IPS-NIHi7 (cell line): Measurements from ENCODE around the gene OR2AE1.
"Not testable (repeated sequence)": the region's sequence is repeated elsewhere in the genome, so short reads cannot be mapped to it uniquely, and the experiment has no call there.

Experiments
- DNase-seq: peaks from one replicate; pipeline ENCODE4 v3.0.0; 2012; ENCODE audit warnings: mixed read lengths; ENCODE audit errors: extremely low spot score

Gene OR2AE1, protein sequence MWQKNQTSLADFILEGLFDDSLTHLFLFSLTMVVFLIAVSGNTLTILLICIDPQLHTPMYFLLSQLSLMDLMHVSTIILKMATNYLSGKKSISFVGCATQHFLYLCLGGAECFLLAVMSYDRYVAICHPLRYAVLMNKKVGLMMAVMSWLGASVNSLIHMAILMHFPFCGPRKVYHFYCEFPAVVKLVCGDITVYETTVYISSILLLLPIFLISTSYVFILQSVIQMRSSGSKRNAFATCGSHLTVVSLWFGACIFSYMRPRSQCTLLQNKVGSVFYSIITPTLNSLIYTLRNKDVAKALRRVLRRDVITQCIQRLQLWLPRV

GRCh38 chr7:99876933-99877332, at the start of gene OR2AE1:
Gene OR2AE1, minus strand, starts transcription at chr7:99877033. Its CDS starts 0 bp downstream, at chr7:99877033.
- DNase-seq: no peak

GRCh38 chr7:99926321-99926720, 49.5 kb upstream of the OR2AE1 start:
- DNase-seq: no peak

DNA sequence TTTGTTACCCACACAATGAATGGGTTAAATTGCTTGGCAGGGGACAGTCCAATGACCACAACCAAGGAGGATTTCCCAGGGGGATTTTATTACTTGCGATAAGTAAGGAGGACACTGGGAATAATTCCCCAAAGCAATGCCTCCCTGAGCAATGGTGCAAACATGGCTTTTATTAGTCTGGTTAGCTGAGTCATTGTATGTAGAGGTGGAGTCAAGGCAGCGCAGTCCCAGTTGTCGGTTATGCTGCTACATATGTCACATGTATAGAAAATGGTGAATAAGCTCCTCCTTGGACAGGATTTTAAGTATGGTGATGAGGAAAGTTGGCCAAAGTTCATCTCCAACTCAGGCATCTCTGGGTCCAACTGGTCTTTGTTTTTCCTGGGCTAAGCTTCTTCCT, 46.4 kb upstream of the OR2AE1 start:
- no peak for DNase-seq

DNA sequence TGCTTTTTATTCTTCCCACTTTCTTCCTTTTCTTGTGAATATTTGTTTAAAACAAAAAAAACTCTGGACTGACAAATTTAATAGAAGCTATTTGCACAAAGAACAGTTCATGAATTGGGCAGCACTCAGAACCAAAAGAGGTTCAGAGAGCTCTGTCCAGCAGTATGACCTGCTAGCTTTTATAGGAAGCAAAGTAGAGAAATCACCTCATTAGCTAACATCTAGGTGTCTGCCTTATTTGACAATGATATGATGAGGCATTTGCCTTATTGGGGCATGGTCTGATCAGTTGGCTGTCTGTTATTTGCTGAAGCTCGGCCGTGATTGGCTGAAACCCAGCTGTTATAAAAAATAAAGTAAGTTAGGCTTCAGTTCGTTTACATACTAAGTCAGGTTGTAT, 43.3 kb upstream of the OR2AE1 start:
- DNase-seq: no peak

- no peak for DNase-seq
Measured at GRCh38 chr7:99919814-99920112, 42.9 kb upstream of the OR2AE1 start.

DNA sequence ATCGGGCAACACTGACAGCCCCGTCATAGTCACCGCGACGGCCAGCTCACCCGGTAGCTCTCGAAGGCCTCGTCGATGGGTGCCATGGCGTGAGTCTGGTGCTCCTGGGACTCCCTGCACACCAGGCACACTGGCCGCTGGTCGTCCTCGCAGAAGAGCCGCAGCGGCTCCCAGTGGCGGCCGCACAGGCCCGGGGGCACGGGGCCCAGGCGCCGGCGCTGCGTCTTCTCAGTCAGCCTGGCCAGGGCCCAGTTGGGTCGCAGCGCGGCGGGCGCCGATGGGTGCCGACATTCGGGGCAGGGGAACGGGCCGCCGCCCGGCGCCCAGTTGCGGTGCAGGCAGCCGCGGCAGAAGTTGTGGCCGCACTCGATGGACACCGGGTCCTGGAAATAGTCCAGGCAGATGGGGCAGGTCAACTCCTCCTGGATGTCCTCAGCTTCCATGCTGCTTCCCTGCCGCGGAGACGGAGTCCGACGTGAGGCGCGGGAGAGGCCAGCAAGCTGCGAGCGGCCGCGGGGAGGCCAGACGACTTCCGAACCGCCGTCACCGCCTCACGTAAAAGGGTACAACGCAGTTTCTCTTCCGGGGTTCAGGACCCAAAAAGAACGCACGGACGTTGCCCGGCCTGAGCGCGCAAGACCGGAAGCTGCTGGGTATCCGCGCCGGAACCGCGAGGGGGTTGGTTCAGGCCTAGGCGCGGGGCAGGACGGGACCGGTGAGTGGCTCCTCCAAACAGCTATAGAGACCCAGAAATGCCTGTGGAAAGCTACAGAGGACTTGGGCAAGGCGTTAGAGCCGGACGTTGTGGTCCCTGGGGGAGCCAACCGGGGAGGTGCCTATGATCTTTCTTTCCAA, 42.4 kb upstream of the OR2AE1 start, which contains the start of gene TRIM4:
Gene TRIM4, minus strand, starts transcription at position 572 of the 855 bp plus-strand sequence. Its CDS starts 129 bp downstream, at position 443.
- peak; percentile 65 for DNase-seq

- no peak for DNase-seq
Measured at GRCh38 chr7:99910976-99911375, 34.1 kb upstream of the OR2AE1 start.

DNA sequence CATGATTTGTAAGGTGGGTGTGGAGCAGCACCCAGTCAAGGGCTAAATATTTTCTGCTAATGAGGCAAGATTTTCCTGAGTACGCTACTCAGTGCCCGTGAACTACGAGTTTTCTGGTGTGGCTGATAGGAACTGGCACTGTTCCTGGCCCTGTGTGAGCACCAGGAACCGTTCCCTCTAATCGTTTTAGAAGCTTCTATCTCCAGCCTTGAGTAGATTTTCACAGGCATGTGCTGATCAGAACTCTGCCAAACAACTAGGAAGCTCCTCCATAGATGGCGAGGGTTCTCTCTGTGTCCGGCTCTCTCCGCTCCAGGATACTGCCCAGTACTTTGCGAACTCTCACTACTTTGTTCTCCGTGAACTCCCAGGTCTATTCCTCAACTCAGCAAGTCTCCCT, 24.7 kb upstream of the OR2AE1 start:
- no peak for DNase-seq

DNA sequence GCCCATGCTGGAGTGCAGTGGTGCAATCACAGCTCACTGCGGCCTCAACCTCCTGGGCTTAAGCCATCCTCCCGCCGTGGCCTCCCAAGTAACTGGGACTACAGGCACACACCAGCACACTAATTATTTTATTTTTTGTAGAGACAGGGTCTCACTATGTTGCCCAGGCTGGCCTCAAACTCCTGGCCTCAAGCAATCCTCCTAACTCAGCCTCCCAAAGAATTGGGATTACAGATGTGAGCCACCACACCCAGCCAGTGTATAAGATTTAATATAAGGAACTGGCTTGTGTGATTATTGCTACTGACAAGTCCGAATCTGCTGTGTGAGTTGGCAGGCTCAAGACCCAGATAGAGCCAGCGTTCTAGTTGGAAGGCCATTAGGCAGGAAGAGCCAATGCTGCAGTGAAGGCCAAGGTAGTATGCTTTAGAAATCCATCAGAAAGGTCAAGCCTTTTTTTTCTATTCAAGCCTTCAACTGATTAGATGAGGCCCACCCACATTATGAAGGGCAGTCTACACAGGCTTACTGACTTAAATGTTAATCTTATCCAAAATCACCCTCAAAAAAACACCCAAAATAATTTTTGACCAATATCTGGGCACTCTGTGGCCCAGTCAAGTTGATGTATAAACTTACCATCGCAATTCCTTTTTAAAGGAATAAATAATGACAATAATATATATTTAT, 23.1 kb upstream of the OR2AE1 start:
- no peak for DNase-seq

DNA sequence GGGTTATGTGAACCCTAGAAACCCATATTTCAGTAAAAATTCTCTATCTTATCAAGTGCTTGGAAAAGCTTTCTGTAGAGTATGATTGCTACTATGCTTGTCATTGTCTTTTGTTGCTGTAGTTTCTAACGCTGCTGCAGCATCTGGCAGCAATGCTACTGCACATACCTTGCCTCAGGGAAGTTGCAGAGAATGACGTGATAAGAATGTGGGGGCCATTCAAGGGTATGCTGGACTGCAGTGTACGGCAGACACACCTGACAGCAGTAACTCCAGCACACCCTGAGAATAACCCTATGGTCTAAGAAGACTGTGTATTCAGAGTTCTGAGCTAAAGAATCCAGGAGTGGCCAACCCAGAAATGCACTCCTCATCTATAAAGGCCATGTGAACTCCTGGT, 22.0 kb upstream of the OR2AE1 start:
- DNase-seq: no peak

- DNase-seq: no peak
Measured at GRCh38 chr7:99898023-99898357, 21.2 kb upstream of the OR2AE1 start.

DNA sequence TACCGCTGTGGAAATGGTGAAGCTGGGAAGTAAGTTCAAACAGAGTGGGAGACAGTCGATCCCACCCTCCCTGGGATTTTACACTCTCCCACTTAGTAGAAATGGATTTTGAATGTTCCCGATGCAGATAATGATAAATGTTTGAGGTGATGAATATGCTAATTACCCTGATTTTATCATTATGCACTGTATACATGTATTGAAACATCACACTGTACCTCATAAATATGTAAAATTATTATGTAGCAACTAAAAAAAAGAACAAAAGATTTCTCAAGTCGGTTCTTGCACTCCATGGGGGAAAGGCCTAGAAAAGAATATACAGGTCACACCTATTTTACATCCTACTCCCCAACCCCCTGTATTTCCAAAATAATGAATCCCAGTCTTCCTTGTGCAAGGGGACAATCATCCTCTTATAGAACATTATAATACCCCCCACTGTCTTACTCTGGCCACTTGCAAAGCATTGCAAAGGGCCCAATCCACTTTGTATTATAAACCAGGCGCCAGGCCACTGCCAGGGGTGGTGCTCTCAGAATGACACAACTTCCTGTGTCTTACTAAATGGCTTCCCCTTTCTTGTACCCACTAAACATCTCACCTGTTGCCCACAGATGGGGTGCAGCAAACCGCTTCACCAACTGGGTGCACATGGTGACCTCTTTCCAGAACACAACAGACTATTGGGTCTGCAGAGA, 20.6 kb upstream of the OR2AE1 start:
- DNase-seq: no peak

DNA sequence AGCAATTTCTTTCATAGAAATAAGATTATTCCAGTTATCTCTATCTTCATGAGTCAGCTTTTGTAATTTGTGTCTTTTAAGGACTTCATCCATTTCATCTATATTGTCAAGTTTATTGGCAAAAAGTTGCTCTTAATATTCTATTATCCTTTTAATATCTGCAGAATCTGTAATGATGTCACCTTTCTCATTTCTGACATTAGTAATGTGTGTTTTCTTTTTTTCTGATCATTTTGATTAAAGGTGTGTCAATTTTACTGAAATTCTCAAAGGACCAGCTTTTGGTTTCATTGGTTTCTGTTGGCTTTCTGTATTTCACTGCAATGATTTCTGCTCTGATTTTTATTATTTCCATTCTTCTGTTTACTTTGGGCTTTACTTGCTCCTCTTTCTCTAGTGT, 17.9 kb upstream of the OR2AE1 start:
- no peak for DNase-seq

DNA sequence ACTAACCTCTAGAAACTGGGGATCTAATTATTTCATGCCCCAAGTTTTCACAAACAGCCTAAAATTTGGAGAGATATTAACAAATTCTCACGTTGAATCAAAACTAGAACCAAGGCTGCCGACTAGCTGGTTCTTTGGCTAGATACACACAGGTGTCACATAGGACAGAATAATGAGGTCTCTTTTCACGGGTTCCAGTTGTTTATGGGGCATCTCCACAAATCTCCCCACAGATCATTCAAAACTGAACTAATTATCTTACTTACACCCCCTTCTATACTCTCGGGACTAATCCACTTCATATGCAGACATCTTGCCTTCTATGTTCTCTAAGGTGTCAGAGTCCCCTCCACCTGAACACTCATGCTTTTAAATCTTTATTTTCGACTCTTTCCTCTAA, 16.4 kb upstream of the OR2AE1 start:
- no peak for DNase-seq

DNA sequence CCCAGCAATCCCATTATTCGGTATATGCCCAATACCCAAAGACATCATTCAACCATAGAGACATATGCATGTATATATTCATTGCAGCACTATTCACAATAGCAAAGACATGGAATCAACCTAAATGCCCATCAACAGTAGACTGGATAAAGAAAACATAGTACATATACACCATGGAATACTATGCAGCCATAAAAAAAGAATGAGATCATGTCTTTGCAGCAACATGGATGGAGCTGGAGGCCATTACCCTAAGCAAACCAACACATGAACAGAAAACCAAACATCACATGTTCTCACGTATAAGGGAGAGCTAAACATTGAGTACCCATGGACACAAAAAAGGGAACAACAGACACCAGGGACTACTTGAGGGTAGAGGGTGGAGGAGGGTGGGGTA, 13.5 kb upstream of the OR2AE1 start:
- DNase-seq: not testable (repeated sequence)

- DNase-seq: not testable (repeated sequence)
Measured at GRCh38 chr7:99888366-99888765, 11.5 kb upstream of the OR2AE1 start.

DNA sequence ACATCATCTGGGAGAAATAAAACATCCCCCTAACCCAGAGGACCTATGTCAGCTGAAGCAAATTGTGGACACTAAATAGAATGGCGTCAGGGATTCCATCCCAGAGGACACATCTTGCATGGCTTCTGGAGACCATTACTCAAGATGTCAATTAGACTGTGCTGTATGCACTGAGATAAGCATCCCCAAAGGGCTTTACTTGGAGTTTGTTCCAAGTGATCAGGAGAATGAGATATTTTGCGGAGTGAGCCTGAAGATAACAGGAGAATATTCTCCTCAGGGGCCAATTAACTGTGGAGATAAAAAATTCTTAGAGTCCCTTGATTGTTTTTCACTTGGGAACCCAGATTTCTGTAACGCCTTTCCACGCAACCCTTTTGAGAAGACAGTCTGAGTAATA, 4.5 kb upstream of the OR2AE1 start:
- DNase-seq: no peak

DNA sequence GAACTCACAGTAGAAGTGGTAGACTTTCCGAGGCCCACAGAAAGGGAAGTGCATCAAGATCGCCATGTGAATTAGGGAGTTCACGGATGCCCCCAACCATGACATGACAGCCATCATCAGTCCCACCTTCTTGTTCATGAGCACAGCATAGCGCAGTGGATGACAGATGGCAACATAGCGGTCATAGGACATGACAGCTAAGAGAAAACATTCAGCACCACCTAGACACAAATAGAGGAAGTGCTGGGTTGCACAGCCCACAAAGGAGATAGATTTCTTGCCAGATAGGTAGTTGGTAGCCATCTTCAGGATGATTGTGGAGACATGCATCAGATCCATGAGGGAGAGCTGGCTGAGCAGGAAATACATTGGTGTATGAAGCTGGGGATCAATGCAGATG, 342 bp downstream of the OR2AE1 start:
- DNase-seq: no peak

DNA sequence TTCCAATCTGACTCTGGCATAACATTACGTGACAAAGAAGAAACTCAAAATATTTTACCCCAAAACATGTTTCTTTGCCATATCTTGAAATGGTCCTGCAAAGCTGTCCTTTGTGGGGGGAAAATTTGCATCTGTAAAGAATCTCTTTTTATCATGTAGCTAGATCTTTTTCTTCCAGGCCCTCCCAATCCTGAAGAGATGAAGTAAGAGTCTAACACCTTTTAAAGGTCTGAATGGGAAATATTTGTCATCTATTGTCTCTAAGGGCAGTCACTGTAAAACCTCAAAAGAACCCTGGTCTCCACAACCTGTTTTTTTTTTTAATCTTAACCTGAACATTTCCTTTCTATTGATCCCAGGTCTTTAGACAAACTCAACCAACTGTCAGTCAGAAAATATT, 8.6 kb downstream of the OR2AE1 start:
- DNase-seq: no peak

GRCh38 chr7:99867477-99867876, 9.4 kb downstream of the OR2AE1 start:
- not testable (repeated sequence) for DNase-seq

DNA sequence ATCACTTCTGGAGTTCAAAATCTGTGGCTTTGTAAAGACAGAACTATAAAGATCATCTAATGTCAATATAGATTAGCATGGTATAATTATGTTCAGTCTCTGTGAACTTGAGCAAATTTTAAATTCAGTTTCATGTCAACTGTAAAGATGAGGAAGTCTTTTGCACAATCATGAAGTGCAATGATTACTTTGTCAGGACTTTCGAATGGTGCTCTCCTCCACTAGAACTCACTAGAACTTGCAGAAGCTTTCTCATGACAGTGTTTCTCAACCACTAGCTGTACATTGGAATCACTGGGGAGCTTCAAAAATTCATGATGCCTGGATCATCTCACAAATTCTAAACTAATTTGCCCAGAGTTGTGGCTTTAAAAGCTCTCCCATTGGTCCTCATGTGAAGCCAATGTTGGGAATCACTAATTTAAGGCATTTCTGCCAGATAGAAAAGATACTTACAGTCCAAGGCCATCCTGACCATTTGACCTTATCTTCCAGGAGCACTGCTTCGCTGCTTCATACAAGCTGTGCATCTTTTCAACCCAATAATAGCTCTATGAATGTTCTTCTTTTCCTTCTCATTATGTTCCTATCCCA, 12.9 kb downstream of the OR2AE1 start:
- no peak for DNase-seq
